UCSD-AML1 (cell line): ENCODE data around the gene TRAM2.

Experiments
- DNase-seq: peaks from one replicate; lab custom pipeline; 2025; ENCODE audit not compliant: unreplicated experiment; lab: John Stamatoyannopoulos, UW

Gene TRAM2

GRCh38 chr6:52571099-52571755 lies 5.6 kb downstream of the TRAM2 start:
- DNase-seq: no peak

GRCh38 chr6:52570291-52570700 lies 6.6 kb downstream of the TRAM2 start:
- DNase-seq: no peak

- no peak for DNase-seq
Measured at GRCh38 chr6:52568320-52568719, 8.5 kb downstream of the TRAM2 start.

- no peak for DNase-seq
Measured at GRCh38 chr6:52566853-52567279, 10.0 kb downstream of the TRAM2 start.

GRCh38 chr6:52566201-52566600 lies 10.7 kb downstream of the TRAM2 start:
- no peak for DNase-seq

GRCh38 chr6:52564856-52565255 lies 12.0 kb downstream of the TRAM2 start:
- DNase-seq: no peak

GRCh38 chr6:52562911-52563310 lies 13.9 kb downstream of the TRAM2 start:
- DNase-seq: no peak

- no peak for DNase-seq
Measured at GRCh38 chr6:52560462-52560861, 16.4 kb downstream of the TRAM2 start.

GRCh38 chr6:52558266-52559000 lies 18.4 kb downstream of the TRAM2 start:
- no peak for DNase-seq

- no peak for DNase-seq
Measured at GRCh38 chr6:52557389-52558265, 19.2 kb downstream of the TRAM2 start.

- DNase-seq: no peak
Measured at GRCh38 chr6:52555518-52556233, 21.2 kb downstream of the TRAM2 start.

GRCh38 chr6:52554684-52555280 lies 22.1 kb downstream of the TRAM2 start:
- no peak for DNase-seq

GRCh38 chr6:52553719-52554118 lies 23.1 kb downstream of the TRAM2 start:
- no peak for DNase-seq

- no peak for DNase-seq
Measured at GRCh38 chr6:52553158-52553557, 23.7 kb downstream of the TRAM2 start.

GRCh38 chr6:52552278-52552643 lies 24.6 kb downstream of the TRAM2 start:
- no peak for DNase-seq

- no peak for DNase-seq
Measured at GRCh38 chr6:52551483-52552277, 25.2 kb downstream of the TRAM2 start.

GRCh38 chr6:52550870-52551269 lies 26.0 kb downstream of the TRAM2 start:
- no peak for DNase-seq

- no peak for DNase-seq
Measured at GRCh38 chr6:52550014-52550575, 26.8 kb downstream of the TRAM2 start.

- DNase-seq: no peak
Measured at GRCh38 chr6:52549428-52549827, 27.4 kb downstream of the TRAM2 start.

- no peak for DNase-seq
Measured at GRCh38 chr6:52548999-52549398, 27.9 kb downstream of the TRAM2 start.
